GM12872 (cell line): ENCODE measurements around the gene SLC2A2.

ENCODE experiments used
- CTCF ChIP-seq: IDR thresholded peaks from 3 replicates; pipeline ENCODE4 v1.5.1; 2011; ENCODE audit warnings: low read depth, mild to moderate bottlenecking, low read length, moderate library complexity; ENCODE audit not compliant: insufficient read depth

SLC2A2 gene

DNA sequence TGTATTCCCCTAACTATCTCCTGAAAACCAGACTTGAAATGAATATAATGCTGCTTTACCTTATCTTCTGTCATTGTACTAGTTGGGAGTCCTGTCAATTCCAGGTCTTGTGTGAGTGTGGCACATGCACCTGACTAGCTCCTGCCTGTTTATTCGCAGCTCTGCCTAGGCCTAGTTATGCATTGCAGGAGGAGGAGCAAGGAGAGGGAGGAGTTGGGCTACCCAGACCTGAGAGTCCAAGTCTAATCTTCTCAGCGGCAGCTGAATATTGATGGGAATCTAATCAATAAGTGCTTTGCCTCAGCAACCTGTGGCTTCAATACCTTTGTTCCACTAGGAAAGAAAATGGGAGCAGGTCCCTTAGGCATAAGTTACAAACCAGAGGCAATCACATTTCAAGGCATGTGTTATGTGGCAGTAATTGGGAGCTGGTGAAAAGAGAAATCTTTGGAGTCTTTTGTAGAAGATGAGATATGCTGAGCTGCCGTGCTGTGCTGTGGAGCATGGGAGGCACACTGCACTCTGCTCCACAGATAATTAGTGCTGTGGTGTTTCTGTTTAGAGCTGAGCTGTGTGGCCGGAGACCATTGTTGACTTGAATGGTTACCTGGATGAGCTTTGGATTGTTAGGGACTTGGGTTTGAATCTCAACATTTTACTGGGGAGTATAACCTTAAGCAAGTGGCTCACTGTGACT lies at the start of gene SLC2A2:
SLC2A2 (minus strand) TSS at position 124 of the 697 bp plus-strand sequence; CDS start at position 74, 50 bp downstream.
- no peak for TF ChIP-seq CTCF

GRCh38 chr3:171072432-171072831 lies 45.9 kb upstream of the SLC2A2 start:
- no peak for TF ChIP-seq CTCF

GRCh38 chr3:171068658-171069057 lies 42.1 kb upstream of the SLC2A2 start:
- TF ChIP-seq CTCF = no peak

DNA sequence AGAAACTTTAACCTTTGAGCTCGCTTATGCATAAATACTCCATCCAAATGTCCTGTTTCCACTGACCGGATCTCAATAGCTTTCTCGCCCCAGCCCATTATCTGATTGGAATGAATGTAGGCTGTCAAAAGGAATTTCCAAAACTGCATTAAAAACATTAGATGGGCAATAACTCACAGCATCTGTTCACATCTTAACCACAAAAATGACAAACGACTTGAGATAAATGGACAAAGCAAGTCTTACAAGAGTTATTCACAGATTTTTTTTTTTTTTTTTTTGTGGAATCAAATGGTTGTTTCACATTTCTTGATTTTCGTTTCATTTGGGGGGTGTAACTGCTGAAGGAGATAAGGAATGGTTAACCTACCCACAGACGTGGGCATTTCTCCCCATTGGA lies 39.7 kb upstream of the SLC2A2 start:
- TF ChIP-seq CTCF = no peak

DNA sequence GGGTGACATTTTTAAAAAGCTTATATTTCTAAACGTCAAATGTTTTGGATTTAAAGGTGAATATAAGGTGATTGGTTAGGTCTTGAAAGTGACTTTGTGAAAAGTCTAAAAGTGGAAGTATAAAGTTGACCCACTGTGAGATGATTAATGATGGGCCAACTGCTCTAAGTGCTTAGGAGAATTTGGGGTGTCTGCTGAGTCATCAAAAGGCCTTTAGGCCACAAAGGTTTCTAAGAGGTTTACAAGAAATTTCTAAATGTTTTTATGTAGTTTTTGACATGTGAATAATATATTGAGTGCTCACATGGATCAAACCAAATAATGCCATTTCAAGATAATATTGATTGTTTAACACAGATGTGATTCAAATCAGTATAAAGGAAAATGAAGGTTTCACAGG lies 39.2 kb upstream of the SLC2A2 start:
- no peak for TF ChIP-seq CTCF

- TF ChIP-seq CTCF = no peak
These were observed 37.9 kb upstream of the SLC2A2 start for GRCh38 chr3:171064461-171064860.

DNA sequence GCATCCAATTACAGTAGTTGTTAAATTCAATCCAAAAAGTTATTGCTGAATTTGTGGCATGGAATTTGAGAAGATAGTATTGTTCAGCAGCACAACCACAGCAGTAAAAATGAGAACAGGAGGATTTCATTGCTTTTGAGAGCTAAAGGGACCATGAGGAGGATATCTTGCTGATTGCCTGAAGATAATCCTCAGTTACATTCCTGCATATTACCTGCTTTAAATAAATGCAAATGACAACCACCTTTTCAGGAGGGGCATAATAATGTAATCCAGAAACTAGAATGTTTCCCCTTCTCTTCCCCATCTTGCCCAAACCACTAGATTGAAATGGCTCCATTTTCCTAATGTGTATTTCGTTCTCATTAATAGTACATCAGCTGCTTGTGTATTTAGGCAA lies 35.2 kb upstream of the SLC2A2 start:
- TF ChIP-seq CTCF = no peak
